ENCODE data around the gene SUDS3.

- TF ChIP-seq CTCF (IDR thresholded peaks at IDR 0.05) = no peak
- TF ChIP-seq POLR2A (IDR thresholded peaks at IDR 0.05) = no peak
- TF ChIP-seq POLR2AphosphoS5 (IDR thresholded peaks at IDR 0.05) = no peak
Measured at GRCh38 chr12:118345355-118345754, 31.0 kb upstream of the SUDS3 start.

Data from suprapubic skin (tissue), 4 donors.